ENCODE data around the gene ATPAF2. TPM values are rescaled to one million over a fixed set of nuclear protein-coding genes. Genes with fewer than 3 reads are reported as not detected.

The ATPAF2 gene
- total RNA-seq, 1 experiment from 2014 or later, result 40.5 TPM

DNA sequence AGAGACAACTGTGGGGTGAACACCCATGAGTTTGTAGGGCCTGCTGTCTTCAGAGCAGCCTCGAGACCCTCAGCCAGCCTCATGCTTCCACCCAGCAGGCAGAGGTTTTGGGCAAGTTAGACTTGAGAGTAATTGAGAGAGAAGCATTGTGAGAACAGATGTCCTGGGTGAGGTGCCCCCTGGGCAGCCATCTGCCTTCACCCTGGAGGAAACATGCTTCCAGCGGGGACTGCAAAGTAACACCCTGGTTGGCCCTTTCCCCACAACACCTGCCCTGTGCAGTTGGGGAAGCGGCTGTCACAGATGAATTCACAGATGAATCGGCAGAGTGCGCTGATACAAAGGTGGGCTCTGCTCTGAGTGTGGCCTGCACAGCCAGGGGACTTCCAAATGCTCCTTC is 23.4 kb downstream of the ATPAF2 start:
- Histone ChIP-seq H3K79me2 (ENCODE audit: low read length) (no peaks in the 10 kb centered on the region), H3K27ac (ENCODE audit: low read length) (no peak overlapping the region), H3K27me3 (ENCODE audit: low read length) (no peaks in the 10 kb centered on the region), H3K4me3 (ENCODE audit: low read length) (no peak overlapping the region), H3K9me2 (replicated peaks; ENCODE audit: low read length) (no peaks in the 10 kb centered on the region), H3F3A (ENCODE audit: low read length, unreplicated experiment) (no peaks in the 10 kb centered on the region), H3K4me1 (ENCODE audit: insufficient read depth, low read length) (no peaks in the 10 kb centered on the region), H4K20me1 (ENCODE audit: low read length) (no peaks in the 10 kb centered on the region), H3K9ac (ENCODE audit: low read length) (no peak overlapping the region), H3K4me2 (ENCODE audit: low read length) (no peak overlapping the region), H2AFZ (ENCODE audit: low read length) (no peak overlapping the region), H3K36me3 (ENCODE audit: low read depth, low read length) (peaks cover 3% of the 10 kb centered on the region; the same call in 1 of the 2 replicates), H3K9me3 (ENCODE audit: low read length) (no peaks in the 10 kb centered on the region)
- no peak for ATAC-seq
- ChIA-PET CTCF (no interaction called here), POLR2A (ENCODE audit: unreplicated experiment) (no interaction called here)
- no peak for DNase-seq
- TF ChIP-seq EZH2 (IDR thresholded peaks at IDR 0.05; ENCODE audit: low read length, unreplicated experiment) (no peak), CTCF (conservative IDR thresholded peaks at IDR 0.05; ENCODE audit: low read depth, low read length) (no peak), EZH2phosphoT487 (IDR thresholded peaks at IDR 0.05; ENCODE audit: borderline replicate concordance, low read length) (no peak)
- BruUV-seq (replicated peaks), result no TSS peak
- intact Hi-C loops (cut with micrococcal nuclease), result no loop called here

DNA sequence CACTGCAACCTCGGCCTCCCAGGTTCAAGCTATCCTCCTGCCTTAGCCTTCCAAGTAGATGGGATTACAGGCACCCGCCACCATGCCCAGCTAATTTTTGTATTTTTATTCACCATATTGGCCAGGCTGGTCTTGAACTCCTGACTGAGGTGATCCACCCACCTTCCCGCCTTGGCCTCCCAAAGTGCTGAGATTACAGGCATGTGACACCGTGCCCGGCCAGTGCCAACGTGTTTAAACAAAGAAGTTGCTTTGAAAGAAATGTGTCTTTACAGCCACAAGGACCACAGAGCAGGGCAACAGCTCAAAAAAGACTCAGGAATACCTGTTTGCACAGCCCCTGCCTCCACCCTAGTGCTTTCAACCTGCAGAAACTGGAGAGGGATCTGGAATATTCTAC is 25.0 kb downstream of the ATPAF2 start:
- ChIA-PET POLR2A (ENCODE audit: unreplicated experiment) (no interaction called here), CTCF (no interaction called here)
- Histone ChIP-seq H3K36me3 (ENCODE audit: low read depth, low read length) (peaks cover 6% of the 10 kb centered on the region; the same call in 1 of the 2 replicates), H3K4me3 (ENCODE audit: low read length) (no peak overlapping the region), H3K27me3 (ENCODE audit: low read length) (no peaks in the 10 kb centered on the region), H3K4me1 (ENCODE audit: insufficient read depth, low read length) (peaks cover 6% of the 10 kb centered on the region), H4K20me1 (ENCODE audit: low read length) (no peaks in the 10 kb centered on the region), H2AFZ (ENCODE audit: low read length) (no peak overlapping the region), H3F3A (ENCODE audit: low read length, unreplicated experiment) (no peaks in the 10 kb centered on the region), H3K79me2 (ENCODE audit: low read length) (no peaks in the 10 kb centered on the region), H3K27ac (ENCODE audit: low read length) (no peak overlapping the region), H3K9me2 (replicated peaks; ENCODE audit: low read length) (no peaks in the 10 kb centered on the region), H3K9ac (ENCODE audit: low read length) (no peak overlapping the region), H3K4me2 (ENCODE audit: low read length) (no peak overlapping the region), H3K9me3 (ENCODE audit: low read length) (no peaks in the 10 kb centered on the region)
- BruUV-seq (replicated peaks), result no TSS peak
- intact Hi-C loops (cut with micrococcal nuclease), result no loop called here
- no peak for ATAC-seq
- no peak for DNase-seq
- no peak for TF ChIP-seq EZH2phosphoT487 (IDR thresholded peaks at IDR 0.05; ENCODE audit: borderline replicate concordance, low read length)

GRCh38 chr17:18011286-18011685 is 27.7 kb downstream of the ATPAF2 start:
- H3K9ac ChIP-seq (ENCODE audit: low read length), result no peak overlapping the region
- no peak for DNase-seq
- intact Hi-C loops (cut with micrococcal nuclease), result no loop called here
- H3K27ac ChIP-seq (ENCODE audit: low read length), result no peak overlapping the region
- H3K4me2 ChIP-seq (ENCODE audit: low read length), result no peak overlapping the region
- ChIA-PET CTCF (no interaction called here), POLR2A (ENCODE audit: unreplicated experiment) (no interaction called here)
- H3K36me3 ChIP-seq (ENCODE audit: low read depth, low read length), result peaks cover 6% of the 10 kb centered on the region; the same call in 1 of the 2 replicates
- H4K20me1 ChIP-seq (ENCODE audit: low read length), result no peaks in the 10 kb centered on the region
- H3K4me1 ChIP-seq (ENCODE audit: insufficient read depth, low read length), result peaks cover 16% of the 10 kb centered on the region
- no peak for TF ChIP-seq EZH2phosphoT487 (IDR thresholded peaks at IDR 0.05; ENCODE audit: borderline replicate concordance, low read length)
- TF ChIP-seq EZH2 (IDR thresholded peaks at IDR 0.05; ENCODE audit: low read length, unreplicated experiment), result no peak
- TF ChIP-seq CTCF (conservative IDR thresholded peaks at IDR 0.05; ENCODE audit: low read depth, low read length), result no peak
- no peak overlapping the region for H2AFZ ChIP-seq (ENCODE audit: low read length)
- no TSS peak for BruUV-seq (replicated peaks)
- no peaks in the 10 kb centered on the region for H3K9me2 ChIP-seq (replicated peaks; ENCODE audit: low read length)
- no peak for ATAC-seq
- H3K27me3 ChIP-seq (ENCODE audit: low read length), result no peaks in the 10 kb centered on the region
- no peaks in the 10 kb centered on the region for H3K79me2 ChIP-seq (ENCODE audit: low read length)
- H3K9me3 ChIP-seq (ENCODE audit: low read length), result no peaks in the 10 kb centered on the region
- H3F3A ChIP-seq (ENCODE audit: low read length, unreplicated experiment), result no peaks in the 10 kb centered on the region
- no peak overlapping the region for H3K4me3 ChIP-seq (ENCODE audit: low read length)
